Keratinocyte (primary cell): ENCODE results near the gene ADAMTSL5. TPM values are rescaled to one million over a fixed set of nuclear protein-coding genes. Genes with fewer than 3 reads are reported as not detected.

ENCODE experiments used
- DNase-seq: peaks from one replicate; pipeline ENCODE4 v3.0.0-alpha.2; 2011; ENCODE audit warnings: low read depth, missing footprints, low spot score
- FAIRE-seq: peaks from 2 replicates; lab custom pipeline; 2011; peaks lifted over from hg19 to GRCh38; lab: Jason Lieb, UNC
- H2AFZ ChIP-seq: 2 replicates; pipeline ENCODE4 v1.6.0; 2012; ENCODE audit warnings: low read length, control low read depth, inconsistent platforms; ENCODE audit not compliant: control insufficient read depth
- H3K27ac ChIP-seq: 2 replicates; pipeline ENCODE4 v1.5.1; 2011; ENCODE audit warnings: low read length; ENCODE audit not compliant: control insufficient read depth, insufficient read depth
- H3K27me3 ChIP-seq: 3 replicates; pipeline ENCODE4 v1.6.0; 2011; ENCODE audit warnings: low read length; ENCODE audit not compliant: control insufficient read depth, insufficient read depth; ENCODE audit errors: extremely low read depth
- H3K36me3 ChIP-seq, 2 experiments: 2 replicates in 1 of 2; 3 replicates in 1 of 2; pipeline ENCODE4 v1.5.1; 2011; ENCODE audit warnings: low read length in 2 of 2, mild to moderate bottlenecking in 1 of 2; ENCODE audit not compliant: control insufficient read depth in 2 of 2, insufficient read depth in 2 of 2; ENCODE audit errors: extremely low read depth in 1 of 2
- H3K4me1 ChIP-seq: 3 replicates; pipeline ENCODE4 v1.5.1; 2011; ENCODE audit warnings: low read length; ENCODE audit not compliant: control insufficient read depth, insufficient read depth; ENCODE audit errors: extremely low read depth
- H3K4me2 ChIP-seq: 3 replicates; pipeline ENCODE4 v1.6.0; 2011; ENCODE audit warnings: low read depth, low read length; ENCODE audit not compliant: control insufficient read depth, insufficient read depth; ENCODE audit errors: extremely low read depth
- H3K4me3 ChIP-seq, 3 experiments: fragments of 200-600 bp in 1 of 3; sonication (generic) in 1 of 3; 2 replicates in 2 of 3; 3 replicates in 1 of 3; pipeline ENCODE4 v1.5.1; 2011 to 2016; ENCODE audit warnings: low read length in 3 of 3, mild to moderate bottlenecking in 3 of 3, control low read depth in 2 of 3, inconsistent platforms in 1 of 3, low read depth in 1 of 3, mixed read lengths in 1 of 3, mixed run types in 1 of 3, moderate library complexity in 1 of 3; ENCODE audit not compliant: control insufficient read depth in 2 of 3, insufficient read depth in 2 of 3; ENCODE audit errors: extremely low read depth in 1 of 3
- H3K79me2 ChIP-seq: 2 replicates; pipeline ENCODE4 v1.6.0; 2012; ENCODE audit warnings: low read length; ENCODE audit not compliant: control insufficient read depth, insufficient read depth
- H3K9ac ChIP-seq: 3 replicates; pipeline ENCODE4 v1.6.0; 2011; ENCODE audit warnings: low read length; ENCODE audit not compliant: control insufficient read depth, insufficient read depth; ENCODE audit errors: extremely low read depth
- H3K9me1 ChIP-seq: 3 replicates; pipeline ENCODE4 v1.6.0; 2011; ENCODE audit warnings: low read length; ENCODE audit not compliant: control insufficient read depth, insufficient read depth; ENCODE audit errors: extremely low read depth
- H3K9me3 ChIP-seq: 2 replicates; pipeline ENCODE4 v1.5.1; 2012; ENCODE audit warnings: low read depth, low read length; ENCODE audit not compliant: control insufficient read depth
- H4K20me1 ChIP-seq: 3 replicates; pipeline ENCODE4 v1.6.0; 2011; ENCODE audit warnings: low read length; ENCODE audit not compliant: control insufficient read depth, insufficient read depth; ENCODE audit errors: extremely low read depth
- EZH2 ChIP-seq: IDR thresholded peaks from one replicate; pipeline ENCODE4 v1.6.1; 2012; ENCODE audit warnings: inconsistent platforms, mild to moderate bottlenecking, low read length, moderate library complexity
- dilution Hi-C: fragments of 300-500 bp; cut with MboI; formaldehyde crosslinking; loops from one replicate; pipeline ENCODE4 v1.7.0; 2020; ENCODE audit warnings: low sequenced_read_pairs; ENCODE audit not compliant: extremely low pct_ligation_motif_present
- polyA plus RNA-seq, 5 experiments: library from polyadenylated mRNA; depleted of rRNA in 3 of 5; stranded (reverse) in 3 of 5; stranded (forward) in 1 of 5; unstranded in 1 of 5; fragments of >200 nt; gene quantifications; 1 replicate in 1 of 5; 2 replicates in 3 of 5; 3 replicates in 1 of 5; pipeline versions ENCODE4 v1.2.1 to v1.2.3, GENCODE V29; 2011 to 2012; ENCODE audit warnings: missing spikeins in 2 of 5, low read depth in 1 of 5, low replicate concordance in 1 of 5
- TF ChIP-seq, protein P1 (sequence below), 3 experiments: IDR thresholded peaks in 1 of 3; conservative IDR thresholded peaks in 1 of 3; optimal IDR thresholded peaks in 1 of 3; 2 replicates in 2 of 3; 3 replicates in 1 of 3; pipeline versions ENCODE3 to v1.5.1; 2011; ENCODE audit warnings: low read length in 3 of 3, mild to moderate bottlenecking in 3 of 3, moderate library complexity in 2 of 3, control low read depth in 1 of 3, inconsistent platforms in 1 of 3; ENCODE audit not compliant: insufficient read depth in 2 of 3; ENCODE audit errors: extremely low read depth in 1 of 3

Gene ADAMTSL5
- polyA plus RNA-seq, 1 donor (not counting 4 experiments of a cell fraction or from before 2014, with no cell fraction given): 4.2 TPM

DNA sequence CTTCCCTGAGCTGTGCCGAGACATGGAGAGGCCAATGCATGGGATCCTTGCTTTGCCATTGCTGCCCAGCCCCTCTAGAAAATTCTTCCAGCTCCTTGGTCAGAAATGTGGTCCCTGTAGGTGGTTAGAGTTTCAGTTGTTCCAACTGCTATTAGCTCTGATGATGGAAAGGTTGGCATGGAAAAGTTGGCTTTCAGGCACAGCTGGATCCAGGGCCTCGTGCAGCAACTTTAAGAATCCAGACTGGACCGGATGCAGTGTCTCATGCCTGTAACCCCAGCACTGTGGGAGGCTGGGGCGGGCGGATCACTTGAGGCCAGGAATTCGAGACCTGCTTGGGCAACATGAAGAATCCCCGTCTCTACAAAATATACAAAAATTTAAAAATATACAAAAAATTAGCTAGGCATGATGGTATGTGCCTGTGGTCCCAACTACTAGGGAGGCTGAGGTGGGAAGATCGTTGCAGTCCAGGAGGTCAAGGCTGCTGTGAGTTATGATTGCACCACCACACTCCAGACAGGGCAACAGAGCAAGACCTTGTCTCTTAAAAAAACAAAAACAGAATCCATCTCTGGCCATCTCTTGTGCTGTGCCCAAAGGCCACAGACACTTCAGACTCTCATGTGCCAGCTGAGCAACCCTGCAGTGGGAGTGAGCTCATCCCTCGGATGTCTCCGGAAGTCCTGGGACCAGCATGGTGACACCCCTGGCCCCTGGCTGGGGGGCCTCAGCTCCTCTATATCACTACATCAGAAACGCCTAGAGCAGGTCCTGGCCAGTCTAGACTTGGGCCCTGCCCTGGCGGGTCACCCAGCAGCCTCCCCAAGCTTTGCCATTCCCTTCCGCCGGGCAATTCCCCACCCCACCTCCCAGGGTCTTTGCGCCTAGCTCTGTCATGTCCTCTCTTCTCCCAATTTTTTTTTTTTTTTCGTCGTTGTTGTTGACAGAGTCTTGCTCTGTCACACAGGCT is 38.5 kb upstream of the ADAMTSL5 start:
- dilution Hi-C loops: no loop called here
- H3K4me3 ChIP-seq: no peak overlapping the region
- TF ChIP-seq EZH2: no peak
- TF ChIP-seq, protein P1, sequence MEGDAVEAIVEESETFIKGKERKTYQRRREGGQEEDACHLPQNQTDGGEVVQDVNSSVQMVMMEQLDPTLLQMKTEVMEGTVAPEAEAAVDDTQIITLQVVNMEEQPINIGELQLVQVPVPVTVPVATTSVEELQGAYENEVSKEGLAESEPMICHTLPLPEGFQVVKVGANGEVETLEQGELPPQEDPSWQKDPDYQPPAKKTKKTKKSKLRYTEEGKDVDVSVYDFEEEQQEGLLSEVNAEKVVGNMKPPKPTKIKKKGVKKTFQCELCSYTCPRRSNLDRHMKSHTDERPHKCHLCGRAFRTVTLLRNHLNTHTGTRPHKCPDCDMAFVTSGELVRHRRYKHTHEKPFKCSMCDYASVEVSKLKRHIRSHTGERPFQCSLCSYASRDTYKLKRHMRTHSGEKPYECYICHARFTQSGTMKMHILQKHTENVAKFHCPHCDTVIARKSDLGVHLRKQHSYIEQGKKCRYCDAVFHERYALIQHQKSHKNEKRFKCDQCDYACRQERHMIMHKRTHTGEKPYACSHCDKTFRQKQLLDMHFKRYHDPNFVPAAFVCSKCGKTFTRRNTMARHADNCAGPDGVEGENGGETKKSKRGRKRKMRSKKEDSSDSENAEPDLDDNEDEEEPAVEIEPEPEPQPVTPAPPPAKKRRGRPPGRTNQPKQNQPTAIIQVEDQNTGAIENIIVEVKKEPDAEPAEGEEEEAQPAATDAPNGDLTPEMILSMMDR (optimal IDR thresholded peaks at IDR 0.05 in 1 of 3, IDR thresholded peaks at IDR 0.05 in 1 of 3, conservative IDR thresholded peaks at IDR 0.05 in 1 of 3; ENCODE audit: extremely low read depth in 1 of 3, insufficient read depth in 2 of 3, low read length in 3 of 3): no peak

DNA sequence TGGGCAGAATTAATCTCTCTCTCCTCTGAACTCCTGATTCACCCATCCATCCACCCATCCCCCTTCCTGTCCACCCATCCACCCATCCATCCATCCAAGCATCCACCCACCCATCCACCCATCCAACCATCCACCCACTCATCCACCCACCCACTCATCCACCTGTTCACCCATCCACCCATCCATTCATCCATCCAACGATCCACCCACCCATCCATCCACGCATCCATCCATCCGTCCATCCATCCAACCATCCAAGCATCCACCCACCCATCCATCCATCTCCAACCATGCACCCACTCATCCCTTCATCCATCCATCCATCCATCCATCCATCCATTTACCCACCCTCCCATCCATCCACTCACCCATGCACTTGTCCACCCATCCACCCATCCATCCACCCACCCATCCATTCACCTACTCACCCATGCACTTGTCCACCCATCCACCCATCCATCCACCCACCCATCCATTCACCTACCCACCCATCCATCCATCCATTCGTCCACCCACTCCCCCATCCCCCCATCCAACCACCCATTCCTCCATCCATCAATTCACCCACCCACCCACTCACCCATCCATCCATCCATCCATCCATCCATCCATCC is 36.6 kb upstream of the ADAMTSL5 start:
- no peaks in the 10 kb centered on the region for H3K4me1 ChIP-seq
- TF ChIP-seq, protein P1 (optimal IDR thresholded peaks at IDR 0.05 in 1 of 3, IDR thresholded peaks at IDR 0.05 in 1 of 3, conservative IDR thresholded peaks at IDR 0.05 in 1 of 3; ENCODE audit: extremely low read depth in 1 of 3, insufficient read depth in 2 of 3, low read length in 3 of 3): no peak
- no peak for TF ChIP-seq EZH2
- dilution Hi-C loops: no loop called here

More for the DNA sequence above, 38.5 kb upstream of the ADAMTSL5 start:
- DNase-seq (no peak), FAIRE-seq (no peak)
- Histone ChIP-seq H3K79me2 (no peaks in the 10 kb centered on the region), H3K9ac (no peak overlapping the region), H3K27ac (no peak overlapping the region), H3K4me2 (no peak overlapping the region), H3K27me3 (no peaks in the 10 kb centered on the region), H3K9me3 (no peaks in the 10 kb centered on the region), H4K20me1 (no peaks in the 10 kb centered on the region), H3K36me3 (peaks cover 0 to 1% of the 10 kb centered on the region in 2 experiments), H3K4me1 (no peaks in the 10 kb centered on the region), H3K9me1 (no peaks in the 10 kb centered on the region), H2AFZ (no peak overlapping the region)

More for the DNA sequence above, 36.6 kb upstream of the ADAMTSL5 start:
- Histone ChIP-seq H2AFZ (no peak overlapping the region), H3K36me3 (no peaks in the 10 kb centered on the region), H3K27ac (no peak overlapping the region), H3K4me2 (no peak overlapping the region), H3K9me3 (no peaks in the 10 kb centered on the region), H4K20me1 (no peaks in the 10 kb centered on the region), H3K27me3 (peaks cover 4% of the 10 kb centered on the region), H3K4me3 (no peak overlapping the region), H3K9ac (no peak overlapping the region), H3K79me2 (no peaks in the 10 kb centered on the region), H3K9me1 (no peaks in the 10 kb centered on the region)
- FAIRE-seq (no peak), DNase-seq (no peak)
